ENCODE data around the gene PCSK2.

DNA sequence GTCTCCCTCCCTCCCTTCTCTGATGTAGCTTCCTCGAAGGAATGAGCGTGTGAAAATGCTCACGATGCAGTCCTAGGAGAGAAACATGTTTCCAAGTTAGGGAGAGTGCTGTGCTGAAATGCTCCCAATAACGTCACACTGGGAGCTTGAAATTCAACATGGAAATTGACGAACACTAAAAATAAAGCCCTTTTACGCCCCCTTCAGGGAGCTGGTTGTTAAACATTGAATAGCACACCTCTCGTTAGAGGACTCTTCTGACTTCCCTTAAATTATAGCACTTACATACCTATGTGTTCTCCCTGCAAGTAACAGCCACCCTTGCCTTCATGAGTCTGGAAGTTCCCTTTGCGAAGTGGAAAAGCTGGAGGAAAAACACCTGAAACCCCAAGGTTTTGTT lies 215.7 kb downstream of the PCSK2 start:
- no peak for TF ChIP-seq POLR2A (IDR thresholded peaks at IDR 0.05; ENCODE audit: low read depth, low read length)
- no peak for TF ChIP-seq POLR2AphosphoS5 (IDR thresholded peaks at IDR 0.05; ENCODE audit: low read depth, low read length)
- TF ChIP-seq TAF1 (IDR thresholded peaks at IDR 0.05; ENCODE audit: borderline replicate concordance, low read depth, low read length) = no peak
